Prostate gland (tissue), 2 donors: ENCODE measurements around the gene BIRC5. TPM values are rescaled to one million over a fixed set of nuclear protein-coding genes. Genes with fewer than 3 reads are reported as not detected.
"Not testable (repeated sequence)": the region's sequence is repeated elsewhere in the genome, so short reads cannot be mapped to it uniquely, and the experiment has no call there.

Experiments
- DNase-seq: peaks from one replicate; pipeline ENCODE4 v3.0.0-alpha.2; 2019; ENCODE audit warnings: low spot score
- H3K27ac ChIP-seq, 2 donors: fragments of 200-600 bp; sonication (generic); 2 replicates each; pipeline ENCODE4 v1.5.1; 2017 to 2019
- H3K27me3 ChIP-seq: fragments of 200-600 bp; sonication (generic); replicated peaks from 2 replicates; pipeline ENCODE4 v1.5.1; 2019; ENCODE audit not compliant: insufficient read depth
- H3K36me3 ChIP-seq, 2 donors: fragments of 200-600 bp; sonication (generic); 1 replicate in 1 of 2; 2 replicates in 1 of 2; pipeline versions ENCODE4 v1.5.1 to v1.8.1; 2017 to 2019
- H3K4me1 ChIP-seq: fragments of 200-600 bp; sonication (generic); replicated peaks from 2 replicates; pipeline ENCODE4 v1.5.1; 2019
- H3K4me3 ChIP-seq, 2 donors: fragments of 200-600 bp; sonication (generic); 2 replicates each; pipeline ENCODE4 v1.5.1; 2017 to 2019
- H3K9me3 ChIP-seq: fragments of 200-600 bp; sonication (generic); 2 replicates; pipeline ENCODE4 v1.5.1; 2017
- POLR2A ChIP-seq: fragments of 450-650 bp; IDR thresholded peaks from one replicate; pipeline ENCODE4 v1.6.1; 2016; ENCODE audit warnings: antibody characterized with exemption, mild to moderate bottlenecking
- POLR2AphosphoS5 ChIP-seq: sonication (generic); formaldehyde crosslinking; IDR thresholded peaks from one replicate; pipeline ENCODE4 v1.6.1; 2017; ENCODE audit warnings: antibody characterized with exemption
- WGBS: methylation state at CpG from one replicate; pipeline ENCODE4 v1.1.5; 2018; 5-methylcytosine and 5-hydroxymethylcytosine counted together
- intact Hi-C: fragments of 100-400 bp; cut with DNase I; formaldehyde crosslinking; loops from one replicate; pipeline ENCODE4 v1.14.2; 2022
- total RNA-seq, 2 donors: library from RNA; depleted of rRNA; stranded (reverse); fragments of >200 nt; gene quantifications; one replicate each; pipeline ENCODE4 v1.1.0, GENCODE V29; 2016
- TF ChIP-seq, protein P1 (sequence below), 4 experiments: fragments of 200-600 bp in 2 of 4; fragments of 450-650 bp in 2 of 4; sonication (generic) in 2 of 4; IDR thresholded peaks; 1 replicate in 3 of 4; 2 replicates in 1 of 4; pipeline ENCODE4 v1.5.1; 2016 to 2019; ENCODE audit warnings: antibody characterized with exemption in 4 of 4, mild to moderate bottlenecking in 2 of 4, moderate library complexity in 2 of 4

The BIRC5 gene
- total RNA-seq, 2 donors from 2014 or later, result 4.6 to 7.0 TPM

DNA sequence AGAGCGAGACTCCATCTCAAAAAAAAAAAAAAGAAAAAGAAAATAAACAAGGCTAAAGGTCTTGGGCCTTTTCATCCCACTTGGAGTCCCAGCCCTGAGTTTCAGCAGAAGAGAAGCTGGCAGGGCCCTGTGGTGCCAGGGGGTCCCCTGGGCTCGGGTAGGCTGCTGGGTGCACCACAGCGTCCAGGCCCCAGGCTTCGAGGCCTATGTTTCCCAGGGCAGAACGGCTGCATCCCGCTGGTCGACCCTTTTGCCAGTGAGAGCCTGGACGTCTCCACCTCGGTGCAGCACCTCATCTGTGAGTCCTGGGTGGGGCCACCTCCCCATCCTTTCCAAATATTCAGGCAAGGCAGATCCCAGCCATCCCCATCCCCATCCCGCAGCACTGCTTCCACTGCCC, 19.6 kb downstream of the BIRC5 start:
- no peak overlapping the region for H3K27ac ChIP-seq
- no peaks in the 10 kb centered on the region for H3K27me3 ChIP-seq
- no peaks in the 10 kb centered on the region for H3K4me1 ChIP-seq
- H3K9me3 ChIP-seq, result no peaks in the 10 kb centered on the region
- 95% methylated on average over 10 of the region's 10 CpGs for WGBS
- no peak overlapping the region for H3K4me3 ChIP-seq
- TF ChIP-seq POLR2A (no peak), POLR2AphosphoS5 (no peak)
- TF ChIP-seq, protein P1, sequence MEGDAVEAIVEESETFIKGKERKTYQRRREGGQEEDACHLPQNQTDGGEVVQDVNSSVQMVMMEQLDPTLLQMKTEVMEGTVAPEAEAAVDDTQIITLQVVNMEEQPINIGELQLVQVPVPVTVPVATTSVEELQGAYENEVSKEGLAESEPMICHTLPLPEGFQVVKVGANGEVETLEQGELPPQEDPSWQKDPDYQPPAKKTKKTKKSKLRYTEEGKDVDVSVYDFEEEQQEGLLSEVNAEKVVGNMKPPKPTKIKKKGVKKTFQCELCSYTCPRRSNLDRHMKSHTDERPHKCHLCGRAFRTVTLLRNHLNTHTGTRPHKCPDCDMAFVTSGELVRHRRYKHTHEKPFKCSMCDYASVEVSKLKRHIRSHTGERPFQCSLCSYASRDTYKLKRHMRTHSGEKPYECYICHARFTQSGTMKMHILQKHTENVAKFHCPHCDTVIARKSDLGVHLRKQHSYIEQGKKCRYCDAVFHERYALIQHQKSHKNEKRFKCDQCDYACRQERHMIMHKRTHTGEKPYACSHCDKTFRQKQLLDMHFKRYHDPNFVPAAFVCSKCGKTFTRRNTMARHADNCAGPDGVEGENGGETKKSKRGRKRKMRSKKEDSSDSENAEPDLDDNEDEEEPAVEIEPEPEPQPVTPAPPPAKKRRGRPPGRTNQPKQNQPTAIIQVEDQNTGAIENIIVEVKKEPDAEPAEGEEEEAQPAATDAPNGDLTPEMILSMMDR (IDR thresholded peaks at IDR 0.05), result no peak
- no peak for DNase-seq
- intact Hi-C loops, result no loop called here
- H3K36me3 ChIP-seq, result no peaks in the 10 kb centered on the region

DNA sequence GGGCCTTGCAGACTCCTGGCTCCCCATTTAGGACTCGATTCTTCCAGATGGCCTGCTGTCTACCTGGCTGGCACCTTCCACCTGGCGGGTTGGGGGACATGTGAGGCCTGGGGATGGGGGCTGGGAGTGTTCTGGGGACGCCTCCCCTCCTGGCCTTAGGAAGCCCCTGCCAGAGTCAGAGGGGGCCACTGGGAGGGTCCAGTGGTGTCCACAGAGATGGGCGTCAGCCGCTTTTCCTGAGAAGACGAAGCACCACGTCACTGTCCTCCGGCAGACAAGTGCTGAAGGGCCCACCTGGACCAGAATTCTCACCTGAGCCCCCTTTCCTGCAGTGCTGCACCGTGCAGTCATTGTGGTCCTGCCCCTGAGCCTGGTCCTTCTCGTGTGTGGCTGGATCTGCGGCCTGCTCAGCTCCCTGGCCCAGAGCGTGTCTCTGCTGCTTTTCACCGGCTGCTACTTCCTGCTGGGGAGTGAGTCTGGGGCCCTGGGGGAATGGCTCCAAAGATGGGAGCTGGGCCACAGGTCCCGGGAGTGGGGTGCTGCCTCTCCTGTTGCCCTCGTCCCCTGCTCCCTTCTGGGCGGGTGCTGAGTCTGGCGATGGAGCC, 20.3 kb downstream of the BIRC5 start:
- no peak for DNase-seq
- intact Hi-C loops, result no loop called here
- Histone ChIP-seq H3K27me3 (no peaks in the 10 kb centered on the region), H3K27ac (no peak overlapping the region), H3K4me3 (no peak overlapping the region), H3K9me3 (no peaks in the 10 kb centered on the region), H3K36me3 (no peaks in the 10 kb centered on the region), H3K4me1 (no peaks in the 10 kb centered on the region)
- TF ChIP-seq POLR2A, result no peak
- TF ChIP-seq, protein P1 (IDR thresholded peaks at IDR 0.05), result no peak
- TF ChIP-seq POLR2AphosphoS5, result no peak
- WGBS, result 92% methylated on average over 17 of the region's 17 CpGs

DNA sequence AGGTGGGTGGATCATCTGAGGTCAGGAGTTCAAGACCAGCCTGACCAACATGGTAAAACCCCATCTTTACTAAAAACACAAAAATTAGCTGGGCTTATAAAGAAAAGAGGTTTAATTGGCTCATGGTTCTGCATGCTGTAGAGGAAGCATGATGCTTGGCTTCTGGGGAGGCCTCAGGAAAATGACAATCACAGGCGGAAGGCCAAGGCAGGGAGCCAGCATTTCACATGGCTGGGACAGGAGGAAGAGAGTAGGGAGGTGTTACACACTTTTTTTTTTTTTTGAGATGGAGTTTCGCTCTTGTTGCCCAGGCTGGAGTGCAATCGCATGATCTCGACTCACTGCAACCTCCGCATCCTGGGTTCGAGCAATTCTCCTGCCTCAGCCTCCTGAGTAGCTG, 21.0 kb downstream of the BIRC5 start:
- H3K27ac ChIP-seq, H3K27me3 ChIP-seq, H3K9me3 ChIP-seq, DNase-seq, H3K36me3 ChIP-seq, intact Hi-C loops, H3K4me3 ChIP-seq, H3K4me1 ChIP-seq: not testable (repeated sequence)
- 68% methylated on average over 6 of the region's 6 CpGs for WGBS

DNA sequence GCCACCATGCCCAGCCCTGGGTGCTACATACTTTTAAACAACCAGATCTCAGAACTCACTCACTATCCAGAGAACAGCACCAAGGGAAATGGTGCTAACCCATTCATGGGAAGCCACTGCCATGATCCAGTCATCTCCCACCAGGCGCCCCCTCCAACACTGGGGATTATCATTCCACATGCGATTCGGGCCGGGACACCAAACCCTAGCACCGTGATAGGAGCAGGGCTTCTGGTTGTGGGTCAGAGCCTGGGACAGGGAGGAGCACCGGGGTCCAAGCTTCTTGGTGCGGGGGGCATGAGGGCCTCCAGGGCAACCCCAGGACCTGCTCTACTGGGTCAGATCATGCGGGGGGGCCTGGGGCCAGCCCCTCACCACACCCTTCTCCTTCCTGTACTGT, 21.8 kb downstream of the BIRC5 start:
- no peak overlapping the region for H3K27ac ChIP-seq
- WGBS, result 90% methylated on average over 8 of the region's 8 CpGs
- H3K4me3 ChIP-seq, result no peak overlapping the region
- intact Hi-C loops, result no loop called here
- TF ChIP-seq, protein P1 (IDR thresholded peaks at IDR 0.05), result no peak
- no peak for TF ChIP-seq POLR2A
- H3K4me1 ChIP-seq, result no peaks in the 10 kb centered on the region
- no peaks in the 10 kb centered on the region for H3K9me3 ChIP-seq
- DNase-seq, result no peak
- no peaks in the 10 kb centered on the region for H3K36me3 ChIP-seq
- no peaks in the 10 kb centered on the region for H3K27me3 ChIP-seq

DNA sequence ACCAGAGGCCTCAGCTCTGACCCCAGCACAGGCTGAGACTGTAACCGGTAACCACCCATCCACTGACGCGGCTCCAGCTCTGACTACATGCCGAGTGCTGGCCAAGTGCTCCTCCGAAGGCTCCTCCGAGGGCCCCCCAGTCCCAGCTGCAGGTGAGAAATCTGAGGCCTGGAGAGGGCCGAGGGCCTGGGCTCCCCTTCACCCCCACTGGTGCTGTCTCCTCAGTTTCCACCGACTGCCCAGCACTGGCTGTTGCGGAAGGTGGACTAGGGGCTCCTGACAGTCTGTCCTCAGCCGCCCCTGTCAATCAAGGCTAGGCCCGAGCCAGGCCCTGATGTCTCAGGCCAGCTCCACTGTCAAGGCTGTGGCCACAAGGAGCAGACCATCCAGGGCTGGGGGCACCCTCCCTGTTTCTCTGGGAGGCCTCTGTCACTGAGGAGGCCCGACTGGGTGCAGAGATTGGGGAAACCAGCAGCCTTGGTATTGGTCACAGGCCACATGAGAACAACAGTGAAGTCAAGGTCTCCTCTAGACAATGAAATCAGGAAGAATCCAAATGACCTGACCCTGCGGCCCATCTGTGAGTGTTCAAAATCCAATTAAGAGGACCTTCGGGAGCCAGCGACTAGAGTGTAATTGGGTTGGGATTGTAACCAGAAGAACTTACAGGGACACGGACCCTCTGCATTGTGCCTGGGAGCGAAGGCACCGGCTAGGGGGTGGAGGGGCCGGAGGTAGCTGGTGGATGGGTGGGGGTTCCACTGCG, 22.5 kb downstream of the BIRC5 start:
- intact Hi-C loops, result no loop called here
- WGBS, result 97% methylated on average over 20 of the region's 20 CpGs
- H3K36me3 ChIP-seq, result no peaks in the 10 kb centered on the region
- no peak for DNase-seq
- TF ChIP-seq POLR2AphosphoS5 (no peak), POLR2A (no peak)
- TF ChIP-seq, protein P1 (IDR thresholded peaks at IDR 0.05), result no peak
- H3K27ac ChIP-seq, result no peak overlapping the region
- H3K4me1 ChIP-seq, result no peaks in the 10 kb centered on the region
- H3K27me3 ChIP-seq, result no peaks in the 10 kb centered on the region
- no peak overlapping the region for H3K4me3 ChIP-seq
- no peaks in the 10 kb centered on the region for H3K9me3 ChIP-seq
